ENCODE data around the gene AFG3L2. TPM values are rescaled to one million over a fixed set of nuclear protein-coding genes. Genes with fewer than 3 reads are reported as not detected.
A peak's percentile ranks its signal among the peaks of the same experiment; 100 is the strongest.

AFG3L2 gene
- total RNA-seq, 1 donor from 2014 or later, result 46.7 TPM

GRCh38 chr18:12309683-12310198 is 67.3 kb downstream of the AFG3L2 start:
- TF ChIP-seq CTCF (IDR thresholded peaks at IDR 0.05; ENCODE audit: insufficient read depth, low read depth, low read length) (no peak), EZH2 (IDR thresholded peaks at IDR 0.05; ENCODE audit: insufficient read depth, low read length) (no peak)
- Histone ChIP-seq H3K4me3 (ENCODE audit: insufficient read depth, low read depth, low read length) (peak overlapping the region; percentile 96), H2AFZ (ENCODE audit: low read depth, low read length) (no peak overlapping the region), H3K36me3 (ENCODE audit: insufficient read depth, low read length) (peaks cover 45% of the 10 kb centered on the region), H3K9ac (ENCODE audit: low read length) (peak overlapping the region; percentile 94), H3K27ac (ENCODE audit: low read depth, low read length) (peak overlapping the region; percentile 95), H3K27me3 (ENCODE audit: insufficient read depth, low read length) (no peaks in the 10 kb centered on the region), H3K79me2 (ENCODE audit: insufficient read depth, low read length) (peaks cover 95% of the 10 kb centered on the region), H3K9me3 (ENCODE audit: insufficient read depth, low read depth, low read length) (no peaks in the 10 kb centered on the region), H3K4me1 (ENCODE audit: insufficient read depth, low read length) (peaks cover 30% of the 10 kb centered on the region), H4K20me1 (ENCODE audit: insufficient read depth, low read length) (peaks cover 60% of the 10 kb centered on the region), H3K4me2 (ENCODE audit: low read length) (peak overlapping the region; percentile 93)
- H3K27me3 Mint-ChIP-seq (ENCODE audit: low read depth, unreplicated experiment), result no peaks in the 10 kb centered on the region
- FAIRE-seq (no peak), DNase-seq (ENCODE audit: low read depth) (no peak)
- H3K9me3 Mint-ChIP-seq (ENCODE audit: unreplicated experiment), result peaks cover 3% of the 10 kb centered on the region
- peaks cover 37% of the 10 kb centered on the region for H3K36me3 Mint-ChIP-seq (ENCODE audit: low read depth, unreplicated experiment)
- peak overlapping the region; percentile 98 for H3K27ac Mint-ChIP-seq (ENCODE audit: unreplicated experiment)
- peaks cover 40% of the 10 kb centered on the region for H3K4me1 Mint-ChIP-seq (ENCODE audit: low read depth, unreplicated experiment)
- H3K4me3 Mint-ChIP-seq (ENCODE audit: unreplicated experiment), result peak overlapping the region; percentile 95

GRCh38 chr18:12308386-12309100 is 68.5 kb downstream of the AFG3L2 start:
- Mint-ChIP-seq H3K27me3 (ENCODE audit: low read depth, unreplicated experiment) (peaks cover 2% of the 10 kb centered on the region), H3K27ac (ENCODE audit: unreplicated experiment) (peak overlapping the region; percentile 98), H3K4me1 (ENCODE audit: low read depth, unreplicated experiment) (peaks cover 34% of the 10 kb centered on the region), H3K36me3 (ENCODE audit: low read depth, unreplicated experiment) (peaks cover 32% of the 10 kb centered on the region), H3K9me3 (ENCODE audit: unreplicated experiment) (peaks cover 3% of the 10 kb centered on the region), H3K4me3 (ENCODE audit: unreplicated experiment) (peak overlapping the region; percentile 95)
- Histone ChIP-seq H3K4me1 (ENCODE audit: insufficient read depth, low read length) (peaks cover 25% of the 10 kb centered on the region), H3K27ac (ENCODE audit: low read depth, low read length) (peak overlapping the region; percentile 95), H3K36me3 (ENCODE audit: insufficient read depth, low read length) (peaks cover 34% of the 10 kb centered on the region), H3K9me3 (ENCODE audit: insufficient read depth, low read depth, low read length) (no peaks in the 10 kb centered on the region), H3K9ac (ENCODE audit: low read length) (peak overlapping the region; percentile 94), H3K79me2 (ENCODE audit: insufficient read depth, low read length) (peaks cover 83% of the 10 kb centered on the region), H3K27me3 (ENCODE audit: insufficient read depth, low read length) (no peaks in the 10 kb centered on the region), H3K4me2 (ENCODE audit: low read length) (peak overlapping the region; percentile 93), H4K20me1 (ENCODE audit: insufficient read depth, low read length) (peaks cover 48% of the 10 kb centered on the region), H2AFZ (ENCODE audit: low read depth, low read length) (no peak overlapping the region), H3K4me3 (ENCODE audit: insufficient read depth, low read depth, low read length) (peak overlapping the region; percentile 96)
- TF ChIP-seq CTCF (IDR thresholded peaks at IDR 0.05; ENCODE audit: insufficient read depth, low read depth, low read length) (no peak), EZH2 (IDR thresholded peaks at IDR 0.05; ENCODE audit: insufficient read depth, low read length) (no peak)
- DNase-seq (ENCODE audit: low read depth) (peak; percentile 75), FAIRE-seq (no peak)

Measured in astrocyte (in vitro differentiated cells and primary cell).